Thymus (tissue), 11 donors: Measurements from ENCODE around the gene SEMA3A. TPM values are rescaled to one million over a fixed set of nuclear protein-coding genes. Genes with fewer than 3 reads are reported as not detected.
A peak's percentile ranks its signal among the peaks of the same experiment; 100 is the strongest.

ENCODE experiments used
- DNase-seq, 9 donors: peaks; one replicate each; pipeline ENCODE4 v3.0.0-alpha.2; 2013; ENCODE audit warnings: low spot score in 9 of 9, low read depth in 6 of 9, missing footprints in 1 of 9
- H3K27ac ChIP-seq, 2 donors: one replicate each; pipeline ENCODE4 v1.5.1; 2013; ENCODE audit warnings: control low read depth in 1 of 2, low read depth in 1 of 2, low read length in 1 of 2, mild to moderate bottlenecking in 1 of 2, moderate library complexity in 1 of 2
- H3K27me3 ChIP-seq, 2 donors: one replicate each; pipeline ENCODE4 v1.5.1; 2013; ENCODE audit warnings: low read length in 1 of 2; ENCODE audit not compliant: control insufficient read depth in 2 of 2, insufficient read depth in 1 of 2
- H3K36me3 ChIP-seq, 2 donors: one replicate each; pipeline ENCODE4 v1.5.1; 2013; ENCODE audit warnings: low read length in 1 of 2, mild to moderate bottlenecking in 1 of 2, moderate library complexity in 1 of 2; ENCODE audit not compliant: control insufficient read depth in 2 of 2, insufficient read depth in 2 of 2
- H3K4me1 ChIP-seq, 2 donors: one replicate each; pipeline ENCODE4 v1.5.1; 2013; ENCODE audit warnings: low read length in 2 of 2; ENCODE audit not compliant: control insufficient read depth in 2 of 2, insufficient read depth in 2 of 2
- H3K4me3 ChIP-seq, 2 donors: one replicate each; pipeline ENCODE4 v1.5.1; 2013; ENCODE audit warnings: low read length in 2 of 2, control low read depth in 1 of 2, mild to moderate bottlenecking in 1 of 2
- H3K9me3 ChIP-seq, 2 donors: one replicate each; pipeline ENCODE4 v1.5.1; 2013; ENCODE audit warnings: low read length in 1 of 2, mild to moderate bottlenecking in 1 of 2; ENCODE audit not compliant: control insufficient read depth in 2 of 2, insufficient read depth in 1 of 2
- WGBS: extraction: QIAGEN DNeasy Blood & Tissue Kit; methylation state at CpG from one replicate; pipeline ENCODE4 v1.1.7; 2013; 5-methylcytosine and 5-hydroxymethylcytosine counted together
- polyA plus RNA-seq: library from polyadenylated mRNA; stranded (reverse); fragments of 200-250 nt; gene quantifications from one replicate; pipeline ENCODE4 v1.2.3, GENCODE V29; 2013
- total RNA-seq: library from RNA; stranded (reverse); fragments of 120-200 nt; gene quantifications from one replicate; pipeline ENCODE4 v1.2.4, GENCODE V29; 2013
- donor health status: healthy.

The SEMA3A gene
- total and polyA plus RNA-seq, 2 donors = 0.27 to 1.0 TPM

GRCh38 chr7:84204655-84205054, 10.1 kb upstream of the SEMA3A start:
- H3K27me3 ChIP-seq = no peaks in the 10 kb centered on the region
- WGBS = 88% methylated on average over 3 of the region's 3 CpGs
- H3K4me3 ChIP-seq = no peak overlapping the region
- H3K9me3 ChIP-seq = no peaks in the 10 kb centered on the region
- no peak overlapping the region for H3K27ac ChIP-seq
- DNase-seq = no peak
- H3K4me1 ChIP-seq = no peaks in the 10 kb centered on the region
- no peaks in the 10 kb centered on the region for H3K36me3 ChIP-seq

- no peaks in the 10 kb centered on the region for H3K9me3 ChIP-seq
- 97% methylated on average over 1 of the region's 1 CpG for WGBS
- H3K4me1 ChIP-seq = no peaks in the 10 kb centered on the region
- H3K27ac ChIP-seq = no peak overlapping the region
- DNase-seq = no peak
- no peak overlapping the region for H3K4me3 ChIP-seq
- H3K36me3 ChIP-seq = no peaks in the 10 kb centered on the region
- H3K27me3 ChIP-seq = no peaks in the 10 kb centered on the region
These were observed 8.3 kb upstream of the SEMA3A start for GRCh38 chr7:84202855-84203254.

- Histone ChIP-seq H3K27me3 (no peaks in the 10 kb centered on the region), H3K9me3 (no peaks in the 10 kb centered on the region), H3K4me1 (no peaks in the 10 kb centered on the region), H3K27ac (no peak overlapping the region), H3K4me3 (no peak overlapping the region), H3K36me3 (no peaks in the 10 kb centered on the region)
- WGBS = 90% methylated on average over 3 of the region's 3 CpGs
- no peak for DNase-seq
These were observed 6.3 kb upstream of the SEMA3A start for GRCh38 chr7:84200859-84201258.

GRCh38 chr7:84199216-84199615, 4.6 kb upstream of the SEMA3A start:
- 92% methylated on average over 2 of the region's 2 CpGs for WGBS
- Histone ChIP-seq H3K27me3 (no peaks in the 10 kb centered on the region), H3K36me3 (no peaks in the 10 kb centered on the region), H3K27ac (no peak overlapping the region), H3K9me3 (no peaks in the 10 kb centered on the region), H3K4me1 (no peaks in the 10 kb centered on the region), H3K4me3 (no peak overlapping the region)
- DNase-seq = no peak

GRCh38 chr7:84196084-84196503, 1.5 kb upstream of the SEMA3A start:
- Histone ChIP-seq H3K36me3 (no peaks in the 10 kb centered on the region), H3K27ac (no peak overlapping the region), H3K27me3 (no peaks in the 10 kb centered on the region), H3K4me1 (no peaks in the 10 kb centered on the region), H3K4me3 (no peak overlapping the region), H3K9me3 (no peaks in the 10 kb centered on the region)
- WGBS = 68% methylated on average over 4 of the region's 4 CpGs
- no peak for DNase-seq

- 63% methylated on average over 6 of the region's 6 CpGs for WGBS
- DNase-seq = no peak
- Histone ChIP-seq H3K4me3 (peak overlapping the region in 1 of 2 donors; percentile 41), H3K9me3 (no peaks in the 10 kb centered on the region), H3K27ac (no peak overlapping the region), H3K36me3 (no peaks in the 10 kb centered on the region), H3K27me3 (no peaks in the 10 kb centered on the region), H3K4me1 (no peaks in the 10 kb centered on the region)
These were observed 889 bp upstream of the SEMA3A start for GRCh38 chr7:84195295-84196060.

- WGBS = 97% methylated on average over 1 of the region's 1 CpG
- Histone ChIP-seq H3K27ac (no peak overlapping the region), H3K4me3 (no peak overlapping the region), H3K9me3 (no peaks in the 10 kb centered on the region), H3K27me3 (no peaks in the 10 kb centered on the region), H3K36me3 (no peaks in the 10 kb centered on the region), H3K4me1 (no peaks in the 10 kb centered on the region)
- DNase-seq = no peak
These were observed 842 bp downstream of the SEMA3A start for GRCh38 chr7:84193747-84194146.

GRCh38 chr7:84191842-84192241, 2.7 kb downstream of the SEMA3A start:
- Histone ChIP-seq H3K27me3 (no peaks in the 10 kb centered on the region), H3K27ac (no peak overlapping the region), H3K4me3 (no peak overlapping the region), H3K9me3 (no peaks in the 10 kb centered on the region), H3K36me3 (no peaks in the 10 kb centered on the region), H3K4me1 (no peaks in the 10 kb centered on the region)
- WGBS = 97% methylated on average over 1 of the region's 1 CpG
- no peak for DNase-seq

GRCh38 chr7:84191261-84191660, 3.3 kb downstream of the SEMA3A start:
- Histone ChIP-seq H3K9me3 (no peaks in the 10 kb centered on the region), H3K36me3 (no peaks in the 10 kb centered on the region), H3K4me1 (no peaks in the 10 kb centered on the region), H3K27ac (no peak overlapping the region), H3K27me3 (no peaks in the 10 kb centered on the region), H3K4me3 (no peak overlapping the region)
- no peak for DNase-seq
